Liver (tissue), 9 donors: ENCODE data around the gene WWP2. TPM values are rescaled to one million over a fixed set of nuclear protein-coding genes. Genes with fewer than 3 reads are reported as not detected.

ENCODE experiments used
- DNase-seq: peaks from one replicate; pipeline ENCODE4 v3.0.0-alpha.2; 2017; ENCODE audit warnings: low spot score
- H3K27ac ChIP-seq, 2 donors: one replicate each; pipeline ENCODE4 v1.7.0; 2013; ENCODE audit warnings: inconsistent platforms in 2 of 2, low read length in 2 of 2, control low read depth in 1 of 2, low read depth in 1 of 2, mild to moderate bottlenecking in 1 of 2
- H3K27me3 ChIP-seq, 4 donors: one replicate each; pipeline versions ENCODE4 v1.6.1 to v1.7.0; 2013; ENCODE audit warnings: low read length in 3 of 4, inconsistent platforms in 1 of 4, mild to moderate bottlenecking in 1 of 4, moderate library complexity in 1 of 4; ENCODE audit not compliant: control insufficient read depth in 4 of 4, insufficient read depth in 4 of 4
- H3K36me3 ChIP-seq, 4 donors: one replicate each; pipeline versions ENCODE4 v1.6.1 to v1.7.0; 2013; ENCODE audit warnings: low read length in 3 of 4, mild to moderate bottlenecking in 3 of 4, low read depth in 1 of 4, moderate library complexity in 1 of 4; ENCODE audit not compliant: control insufficient read depth in 4 of 4, insufficient read depth in 3 of 4
- H3K4me1 ChIP-seq, 4 donors: one replicate each; pipeline versions ENCODE4 v1.6.1 to v1.7.0; 2013; ENCODE audit warnings: low read length in 3 of 4, mild to moderate bottlenecking in 3 of 4, moderate library complexity in 1 of 4; ENCODE audit not compliant: control insufficient read depth in 4 of 4, insufficient read depth in 4 of 4
- H3K4me3 ChIP-seq, 3 donors: one replicate each; pipeline versions ENCODE4 v1.6.1 to v1.7.0; 2013; ENCODE audit warnings: low read length in 3 of 3, control low read depth in 1 of 3, low read depth in 1 of 3, mild to moderate bottlenecking in 1 of 3
- H3K9ac ChIP-seq, 2 donors: one replicate each; pipeline ENCODE4 v1.7.0; 2013; ENCODE audit warnings: low read length in 2 of 2, mild to moderate bottlenecking in 2 of 2, moderate library complexity in 2 of 2, control low read depth in 1 of 2, low read depth in 1 of 2
- H3K9me3 ChIP-seq, 4 donors: one replicate each; pipeline versions ENCODE4 v1.6.1 to v1.7.0; 2013; ENCODE audit warnings: low read length in 3 of 4; ENCODE audit not compliant: control insufficient read depth in 4 of 4
- ATF3 ChIP-seq: IDR thresholded peaks from 2 replicates; pipeline ENCODE4 v1.6.1; 2016; ENCODE audit warnings: antibody characterized with exemption
- CTCF ChIP-seq: fragments of 150-350 bp; IDR thresholded peaks from 2 replicates; pipeline ENCODE4 v1.5.1; 2017; ENCODE audit warnings: improper control_type of control experiment, low read depth, low read length; ENCODE audit not compliant: missing input control
- EGR1 ChIP-seq, 2 donors: IDR thresholded peaks; 2 replicates each; pipeline ENCODE4 v1.6.1; 2016 to 2018; ENCODE audit warnings: antibody characterized with exemption in 2 of 2, low read depth in 2 of 2
- FOXA1 ChIP-seq: IDR thresholded peaks from 2 replicates; pipeline ENCODE4 v1.6.1; 2016; ENCODE audit warnings: antibody characterized with exemption
- FOXA2 ChIP-seq: IDR thresholded peaks from 2 replicates; pipeline ENCODE4 v1.6.1; 2016; ENCODE audit warnings: antibody characterized with exemption
- GABPA ChIP-seq, 2 donors: IDR thresholded peaks in 1 of 2; conservative IDR thresholded peaks in 1 of 2; 2 replicates each; pipeline ENCODE4 v1.6.1; 2016; ENCODE audit warnings: antibody characterized with exemption in 2 of 2, mild to moderate bottlenecking in 1 of 2, moderate library complexity in 1 of 2
- HNF4A ChIP-seq, 2 donors: conservative IDR thresholded peaks; 2 replicates each; pipeline ENCODE4 v1.6.1; 2016; ENCODE audit warnings: antibody characterized with exemption in 2 of 2, mild to moderate bottlenecking in 2 of 2
- HNF4G ChIP-seq: IDR thresholded peaks from 2 replicates; pipeline ENCODE4 v1.6.1; 2016; ENCODE audit warnings: antibody characterized with exemption
- JUND ChIP-seq, 2 donors: IDR thresholded peaks; 2 replicates each; pipeline ENCODE4 v1.6.1; 2016; ENCODE audit warnings: antibody characterized with exemption in 2 of 2
- MAX ChIP-seq: IDR thresholded peaks from 2 replicates; pipeline ENCODE4 v1.6.1; 2016; ENCODE audit warnings: antibody characterized with exemption
- NR2F2 ChIP-seq: IDR thresholded peaks from 2 replicates; pipeline ENCODE4 v1.6.1; 2016; ENCODE audit warnings: antibody characterized with exemption
- RAD21 ChIP-seq, 2 donors: IDR thresholded peaks; 2 replicates each; pipeline ENCODE4 v1.6.1; 2016; ENCODE audit warnings: antibody characterized with exemption in 2 of 2, mild to moderate bottlenecking in 2 of 2
- REST ChIP-seq: IDR thresholded peaks from 2 replicates; pipeline ENCODE4 v1.6.1; 2016; ENCODE audit warnings: antibody characterized with exemption, mild to moderate bottlenecking
- SP1 ChIP-seq: IDR thresholded peaks from 2 replicates; pipeline ENCODE4 v1.6.1; 2018; ENCODE audit warnings: antibody characterized with exemption, mild to moderate bottlenecking
- TAF1 ChIP-seq: conservative IDR thresholded peaks from 2 replicates; pipeline ENCODE4 v1.6.1; 2016; ENCODE audit warnings: antibody characterized with exemption, mild to moderate bottlenecking
- YY1 ChIP-seq: IDR thresholded peaks from 2 replicates; pipeline ENCODE4 v1.6.1; 2016; ENCODE audit warnings: antibody characterized with exemption, mild to moderate bottlenecking
- WGBS: extraction: QIAGEN DNeasy Blood & Tissue Kit; methylation state at CpG from one replicate; pipeline ENCODE4 v1.1.7; 2013; 5-methylcytosine and 5-hydroxymethylcytosine counted together
- polyA plus RNA-seq, 2 donors: library from polyadenylated mRNA; stranded (reverse) in 1 of 2; unstranded in 1 of 2; fragments of 200-250 nt in 1 of 2; fragments of >200 nt in 1 of 2; fragmentation: Nextera tagmentation in 1 of 2; extraction: Ambion mirVana in 1 of 2; gene quantifications; one replicate each; pipeline versions ENCODE4 v1.2.1 to v1.2.3, GENCODE V29; 2013 to 2015
- total RNA-seq, 2 donors: library from RNA; depleted of rRNA; stranded (reverse); fragments of >200 nt; gene quantifications; one replicate each; pipeline ENCODE4 v1.2.3, GENCODE V29; 2014
- donor health status: healthy.
- donor health status: healthy.
- donor health status: healthy.
- donor health status: healthy.
- donor health status: healthy.

The WWP2 gene
- total and polyA plus RNA-seq, 4 donors, result 8.6 to 22.7 (median 13.6) TPM

GRCh38 chr16:69928856-69929400, 166.8 kb downstream of the WWP2 start:
- 96% methylated on average over 10 of the region's 10 CpGs for whole genome bisulfite sequencing
- no peaks in the 10 kb centered on the region for H3K27me3 ChIP-seq
- no peak overlapping the region for H3K27ac ChIP-seq
- no peaks in the 10 kb centered on the region for H3K9me3 ChIP-seq
- no peak overlapping the region for H3K9ac ChIP-seq
- peaks cover 2 to 32% (median 6%) of the 10 kb centered on the region in 4 donors for H3K36me3 ChIP-seq
- H3K4me3 ChIP-seq, result no peak overlapping the region
- no peak for DNase-seq
- TF ChIP-seq HNF4A (conservative IDR thresholded peaks at IDR 0.05), result no peak
- TF ChIP-seq REST, result no peak
- no peak for TF ChIP-seq NR2F2
- no peak for TF ChIP-seq CTCF
- TF ChIP-seq YY1, result no peak
- TF ChIP-seq HNF4G, result no peak
- TF ChIP-seq RAD21 (IDR thresholded peaks at IDR 0.05), result no peak
- TF ChIP-seq ATF3, result no peak
- no peak for TF ChIP-seq EGR1 (IDR thresholded peaks at IDR 0.05; ENCODE audit: low read depth in 2 of 2)
- no peak for TF ChIP-seq JUND (IDR thresholded peaks at IDR 0.05)
- no peak for TF ChIP-seq MAX
- no peak for TF ChIP-seq FOXA1
- no peak for TF ChIP-seq FOXA2
- no peak for TF ChIP-seq GABPA (IDR thresholded peaks at IDR 0.05 in 1 of 2, conservative IDR thresholded peaks at IDR 0.05 in 1 of 2)
- no peak for TF ChIP-seq TAF1
- H3K4me1 ChIP-seq, result no peaks in the 10 kb centered on the region

- H3K4me3 ChIP-seq, result no peak overlapping the region
- H3K9me3 ChIP-seq, result no peaks in the 10 kb centered on the region
- H3K9ac ChIP-seq, result no peak overlapping the region
- no peak overlapping the region for H3K27ac ChIP-seq
- 97% methylated on average over 9 of the region's 9 CpGs for WGBS
- TF ChIP-seq RAD21 (IDR thresholded peaks at IDR 0.05) (no peak), EGR1 (IDR thresholded peaks at IDR 0.05; ENCODE audit: low read depth in 2 of 2) (no peak), FOXA1 (no peak), SP1 (no peak), HNF4A (conservative IDR thresholded peaks at IDR 0.05) (no peak), JUND (IDR thresholded peaks at IDR 0.05) (no peak), GABPA (IDR thresholded peaks at IDR 0.05 in 1 of 2, conservative IDR thresholded peaks at IDR 0.05 in 1 of 2) (no peak), ATF3 (no peak), YY1 (no peak), FOXA2 (no peak), CTCF (no peak), MAX (no peak), TAF1 (no peak), REST (no peak)
- H3K4me1 ChIP-seq, result no peaks in the 10 kb centered on the region
- DNase-seq, result no peak
- H3K36me3 ChIP-seq, result peaks cover 4 to 38% (median 7%) of the 10 kb centered on the region in 4 donors
- no peaks in the 10 kb centered on the region for H3K27me3 ChIP-seq
Measured at GRCh38 chr16:69929480-69929879, 167.3 kb downstream of the WWP2 start.
